ENCODE data around the gene CSNK2B.

The CSNK2B gene

GRCh38 chr6:31636698-31637596 is 28.9 kb upstream of the CSNK2B start:
- DNase-seq (ENCODE audit: low read depth): no peak

DNA sequence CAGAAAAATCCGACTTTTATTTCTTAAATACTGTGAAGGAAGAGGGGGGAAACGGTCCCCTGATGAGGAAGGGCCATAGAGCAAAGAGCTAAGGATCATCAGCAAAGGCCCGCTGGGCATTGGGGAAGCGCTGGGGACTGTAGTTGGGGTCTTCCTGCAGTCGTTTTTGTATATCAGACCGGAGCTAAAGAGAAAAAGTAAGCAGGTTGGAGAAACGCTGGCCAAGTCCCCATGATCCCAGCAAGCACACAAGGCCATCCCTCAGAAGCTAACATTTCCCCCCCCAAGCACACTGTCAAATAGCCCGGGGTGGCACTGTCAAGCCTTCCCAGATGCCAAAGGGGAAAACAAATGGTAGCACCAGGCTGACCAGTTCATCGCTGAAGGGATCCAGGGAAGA is 26.8 kb upstream of the CSNK2B start:
- DNase-seq (ENCODE audit: low read depth): no peak

DNA sequence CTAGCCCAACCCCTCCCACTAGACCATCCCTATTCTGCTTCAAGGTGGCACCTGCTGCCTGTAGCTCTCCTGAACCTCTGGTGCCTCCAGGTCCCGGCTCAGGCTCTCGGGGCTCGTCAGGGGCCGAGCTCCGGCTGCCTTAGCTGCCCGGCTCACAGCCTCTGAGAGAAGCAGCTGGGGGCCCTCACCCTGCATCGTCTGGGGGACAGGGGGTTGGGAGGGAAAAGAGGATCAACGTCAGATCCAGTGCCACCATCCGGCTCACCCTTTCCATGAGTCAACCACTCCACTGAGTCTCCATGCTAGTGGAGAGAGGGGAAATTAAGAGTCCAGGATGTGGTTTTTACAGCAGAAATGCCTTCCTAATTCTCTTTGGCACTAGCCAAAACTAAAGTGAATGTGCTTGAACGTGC is 26.4 kb upstream of the CSNK2B start:
- no peak for DNase-seq (ENCODE audit: low read depth)

DNA sequence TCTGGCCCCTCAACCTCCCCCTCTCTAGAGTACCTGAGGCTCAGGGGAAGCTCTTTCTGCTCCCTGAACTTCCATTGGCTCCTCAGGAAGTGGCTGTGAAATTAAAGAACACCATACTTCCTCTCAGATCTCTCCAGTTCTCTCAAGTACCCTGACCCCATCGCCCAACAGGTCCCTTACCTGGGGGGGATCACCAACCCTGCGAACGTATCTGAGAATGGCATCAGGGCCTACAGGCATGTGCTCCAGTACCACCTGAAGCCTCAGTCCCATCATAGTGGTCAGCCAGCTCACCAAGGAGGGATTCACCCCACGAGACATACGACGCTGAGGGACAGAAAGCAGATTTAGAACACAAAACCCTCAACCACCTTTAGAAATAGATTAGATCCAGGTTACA is 25.3 kb upstream of the CSNK2B start:
- no peak for DNase-seq (ENCODE audit: low read depth)

DNA sequence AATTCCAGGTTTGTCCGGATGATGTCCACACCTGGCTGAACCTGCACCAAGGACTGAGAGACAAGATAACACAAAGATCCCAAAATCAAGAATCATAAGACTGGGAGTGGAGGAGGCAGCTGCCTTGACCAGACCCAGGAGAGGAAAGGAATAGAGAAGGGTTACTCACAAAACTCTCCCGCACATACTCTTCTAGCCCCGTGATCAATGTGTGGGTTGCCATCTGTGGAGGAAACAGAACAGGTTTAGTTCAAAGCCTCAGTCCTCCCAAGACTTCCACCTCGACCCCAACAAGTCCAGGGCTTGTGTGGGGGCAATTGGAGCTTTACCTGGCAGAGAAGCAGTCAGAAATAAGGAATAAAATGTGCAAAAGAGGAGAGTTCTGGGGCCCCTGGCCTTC is 24.5 kb upstream of the CSNK2B start:
- no peak for DNase-seq (ENCODE audit: low read depth)

DNA sequence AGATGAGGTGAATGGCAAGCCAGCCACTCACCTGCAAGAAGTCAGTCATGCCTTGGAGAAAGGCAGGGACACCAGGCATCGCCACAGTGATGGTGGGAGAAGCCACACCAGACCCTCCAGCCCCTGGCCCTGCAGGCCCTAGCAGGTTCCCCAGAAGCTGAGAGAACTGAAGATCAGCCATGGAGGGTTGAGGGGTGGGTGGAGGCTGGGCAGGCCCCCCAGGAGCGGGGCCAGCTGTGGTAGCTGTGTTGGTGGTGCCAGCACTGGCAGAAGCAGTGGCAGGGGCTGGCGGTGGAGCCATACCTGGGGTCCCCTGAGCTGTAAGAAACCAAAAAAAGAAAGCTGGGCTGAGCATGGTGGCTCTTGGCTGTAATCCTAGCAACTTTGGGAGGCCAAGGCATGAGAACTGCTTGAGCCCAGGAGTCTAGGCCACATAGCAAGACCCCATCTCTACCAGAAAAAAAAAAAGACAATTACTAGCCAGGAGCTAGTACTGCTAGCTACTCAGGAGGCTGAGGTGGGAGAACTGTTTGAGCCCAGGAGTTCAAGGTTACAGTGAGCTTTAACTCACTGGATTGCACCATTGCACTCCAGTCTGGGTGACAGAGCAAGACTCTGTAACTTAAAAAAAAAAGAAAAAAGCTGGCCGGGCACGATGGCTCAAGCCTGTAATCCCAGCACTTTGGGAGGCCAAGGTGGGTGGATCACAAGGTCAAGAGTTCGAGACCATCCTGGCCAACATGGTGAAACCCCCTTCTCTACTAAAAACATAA is 22.9 kb upstream of the CSNK2B start:
- no peak for DNase-seq (ENCODE audit: low read depth)

GRCh38 chr6:31643818-31644454 is 21.9 kb upstream of the CSNK2B start:
- no peak for DNase-seq (ENCODE audit: low read depth)

- DNase-seq (ENCODE audit: low read depth): no peak
Observed at GRCh38 chr6:31645325-31645724, 20.6 kb upstream of the CSNK2B start.

DNA sequence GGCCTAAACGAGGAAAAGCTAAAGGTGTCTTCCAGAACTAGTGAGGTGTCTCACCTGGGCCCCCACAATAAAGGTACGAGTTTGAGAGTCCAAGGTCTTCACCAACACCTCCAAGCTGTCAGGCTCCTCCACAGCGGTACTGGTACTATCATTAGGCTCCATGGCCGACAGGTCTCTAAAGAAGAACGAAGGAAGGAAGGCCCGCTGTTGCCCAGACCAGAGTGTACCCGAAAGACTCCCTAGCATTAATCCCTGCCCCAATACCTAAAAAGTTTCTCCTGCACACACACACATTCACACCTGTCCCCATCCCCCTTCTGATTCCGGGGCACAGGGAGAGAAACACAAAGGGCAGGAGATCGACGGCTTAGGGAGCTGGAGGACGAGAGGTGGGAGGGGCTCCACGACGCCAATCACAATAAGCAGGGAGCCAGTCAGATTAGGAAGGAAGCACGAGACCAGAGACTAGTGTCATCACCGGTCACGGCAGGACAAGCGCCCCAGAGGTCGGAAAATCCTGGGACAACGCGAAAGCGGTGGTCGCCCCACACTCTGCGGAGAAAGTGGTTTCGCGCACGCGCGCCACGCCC is 14.2 kb upstream of the CSNK2B start:
- DNase-seq (ENCODE audit: low read depth): no peak

GRCh38 chr6:31652925-31653724 is 12.8 kb upstream of the CSNK2B start:
- DNase-seq (ENCODE audit: low read depth): peak; percentile 82

GRCh38 chr6:31654574-31655348 is 11.1 kb upstream of the CSNK2B start:
- DNase-seq (ENCODE audit: low read depth): no peak

DNA sequence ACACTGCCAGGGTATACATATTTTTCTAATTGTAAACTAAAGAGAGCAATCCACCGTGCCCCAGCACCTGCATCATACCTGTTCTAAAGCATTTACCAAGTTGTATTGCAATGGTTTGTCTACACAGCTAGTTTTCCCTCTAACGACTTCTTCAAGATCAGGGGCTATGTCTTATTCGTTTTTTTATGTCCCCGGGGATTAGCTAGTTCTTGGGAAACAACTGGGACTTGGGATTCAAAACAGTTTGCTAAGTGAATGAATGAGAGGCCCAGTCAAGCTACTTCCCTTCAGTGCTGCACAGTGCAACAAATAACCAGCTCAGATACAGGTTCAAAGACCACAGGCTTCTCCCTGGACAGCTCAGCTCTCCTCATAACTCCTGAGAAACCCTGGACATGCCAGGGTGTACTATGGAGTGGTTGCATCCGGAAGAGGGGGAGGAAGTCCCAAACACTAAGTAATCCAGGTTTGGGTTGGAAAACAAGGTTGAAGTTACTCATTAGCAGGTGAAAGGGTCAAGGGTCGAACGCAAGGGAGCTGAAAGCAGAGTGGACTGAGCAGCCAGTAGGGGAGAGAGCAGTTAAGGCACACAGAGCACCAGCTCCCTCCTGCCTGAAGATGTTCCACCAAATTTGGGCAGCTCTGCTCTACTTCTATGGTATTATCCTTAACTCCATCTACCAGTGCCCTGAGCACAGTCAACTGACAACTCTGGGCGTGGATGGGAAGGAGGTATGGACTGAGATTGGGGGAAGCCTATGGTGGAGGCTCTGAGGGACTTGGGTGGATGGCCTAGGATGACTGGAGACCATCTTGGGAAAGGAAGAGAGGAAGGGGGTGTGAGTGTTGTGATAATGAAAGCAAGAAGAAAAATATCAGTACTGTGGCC is 10.3 kb upstream of the CSNK2B start, which contains the start of gene APOM:
TSS of gene APOM (plus strand) at position 546 of the 889 bp plus-strand sequence. CDS start at position 619, 73 bp downstream.
- no peak for DNase-seq (ENCODE audit: low read depth)

DNA sequence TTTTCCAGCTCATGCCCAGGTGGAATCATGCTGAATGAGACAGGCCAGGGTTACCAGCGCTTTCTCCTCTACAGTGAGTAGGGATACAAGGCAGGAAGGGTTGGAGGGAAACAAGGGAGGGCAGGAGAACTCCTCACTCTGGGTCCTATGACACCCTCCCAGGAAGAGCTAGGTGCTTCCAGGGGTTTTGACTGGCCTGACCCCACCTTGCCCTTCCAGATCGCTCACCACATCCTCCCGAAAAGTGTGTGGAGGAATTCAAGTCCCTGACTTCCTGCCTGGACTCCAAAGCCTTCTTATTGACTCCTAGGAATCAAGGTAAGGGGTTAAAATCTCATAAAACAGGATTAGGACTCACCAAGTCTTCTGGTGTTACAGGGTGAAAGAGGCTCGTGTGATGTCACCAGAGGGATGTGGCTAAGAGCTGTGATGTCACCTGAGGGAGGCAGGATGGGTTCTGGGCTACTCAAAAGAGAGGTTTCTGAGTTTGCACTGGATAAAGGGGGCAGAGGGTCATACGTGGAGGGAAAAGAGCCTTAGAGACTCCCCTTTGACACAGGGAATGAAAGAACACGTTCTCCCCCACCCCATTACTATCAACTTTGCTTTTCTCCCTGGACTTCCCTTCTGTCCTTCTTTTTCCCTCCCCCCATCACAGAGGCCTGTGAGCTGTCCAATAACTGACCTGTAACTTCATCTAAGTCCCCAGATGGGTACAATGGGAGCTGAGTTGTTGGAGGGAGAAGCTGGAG is 8.3 kb upstream of the CSNK2B start:
- DNase-seq (ENCODE audit: low read depth): no peak

- no peak for DNase-seq (ENCODE audit: low read depth)
Observed at GRCh38 chr6:31658158-31658688, 7.7 kb upstream of the CSNK2B start.

GRCh38 chr6:31658983-31659648 is 6.8 kb upstream of the CSNK2B start:
- DNase-seq (ENCODE audit: low read depth): no peak

DNA sequence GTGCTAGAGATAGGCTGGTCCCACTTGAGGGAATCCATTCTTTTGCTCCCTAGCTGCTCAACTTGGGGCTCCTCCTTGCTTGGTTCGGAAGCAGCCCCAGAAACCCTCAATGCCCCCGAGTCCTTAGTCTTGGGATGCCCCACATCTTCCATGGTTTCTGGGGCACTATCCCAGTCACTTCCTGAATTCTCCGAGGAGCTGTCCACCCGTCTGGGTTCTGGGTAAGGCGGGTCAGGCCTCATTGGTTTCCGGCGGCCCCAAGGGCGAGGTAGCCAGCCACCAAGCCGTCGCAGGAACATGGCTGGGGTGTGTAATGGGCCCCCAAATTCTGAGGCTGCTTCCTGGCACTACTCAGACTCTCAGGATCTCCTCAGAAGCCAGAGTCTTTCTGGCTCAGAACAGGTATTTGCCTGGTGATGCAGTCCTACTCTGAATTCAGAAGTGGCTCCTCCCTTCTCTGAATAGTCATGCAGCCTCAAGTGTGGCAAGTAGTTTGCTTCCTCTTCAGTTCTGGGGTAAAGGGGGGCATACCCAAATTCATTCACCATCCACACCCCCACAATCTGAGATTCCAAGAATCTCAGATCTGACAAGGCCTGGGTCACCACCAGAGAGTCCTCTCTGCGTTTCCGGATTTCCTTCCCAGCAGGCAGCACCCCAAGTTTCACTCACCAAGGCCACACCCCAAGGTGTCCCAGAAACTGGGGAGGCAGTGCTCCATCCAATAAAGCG is 6.1 kb upstream of the CSNK2B start:
- no peak for DNase-seq (ENCODE audit: low read depth)

Measured in activated gamma-delta T cell treated with anti-CD3 and anti-CD28 coated beads, Interleukin-2, amount 50 U/mL, for 16 hours (primary cell).